Stimulated activated CD4-positive, alpha-beta T cell treated with anti-CD3 and anti-CD28 coated beads, Interleukin-12 subunit alpha, Interleukin-12 subunit beta, amount 100 ng/mL, for 48 hours (primary cell): ENCODE measurements around the gene NFE2L3.
"Not testable (repeated sequence)": the region's sequence is repeated elsewhere in the genome, so short reads cannot be mapped to it uniquely, and the experiment has no call there.

Experiments used
- DNase-seq, 3 donors: peaks; one replicate each; pipeline ENCODE4 v3.0.0-alpha.2; 2020; ENCODE audit warnings: low read depth in 2 of 3, low spot score in 1 of 3

NFE2L3 gene

GRCh38 chr7:26147030-26147429, 5.0 kb upstream of the NFE2L3 start:
- no peak for DNase-seq

GRCh38 chr7:26147646-26148306, 4.2 kb upstream of the NFE2L3 start:
- DNase-seq = not testable (repeated sequence)

DNA sequence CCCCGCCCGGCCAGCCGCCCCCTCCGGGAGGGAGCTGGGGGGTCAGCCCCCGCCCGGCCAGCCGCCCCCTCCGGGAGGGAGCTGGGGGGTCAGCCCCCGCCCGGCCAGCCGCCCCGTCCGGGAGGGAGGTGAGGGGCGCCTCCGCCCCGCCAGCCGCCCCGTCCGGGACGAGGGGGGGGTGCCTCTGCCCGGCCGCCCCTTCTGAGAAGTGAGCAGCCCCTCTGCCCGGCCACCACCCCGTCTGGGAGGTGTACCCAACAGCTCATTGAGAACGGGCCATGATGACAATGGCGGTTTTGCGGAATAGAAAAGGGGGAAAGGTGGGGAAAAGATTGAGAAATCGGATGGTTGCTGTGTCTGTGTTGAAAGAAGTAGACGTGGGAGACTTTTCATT, 3.7 kb upstream of the NFE2L3 start:
- not testable (repeated sequence) for DNase-seq

DNA sequence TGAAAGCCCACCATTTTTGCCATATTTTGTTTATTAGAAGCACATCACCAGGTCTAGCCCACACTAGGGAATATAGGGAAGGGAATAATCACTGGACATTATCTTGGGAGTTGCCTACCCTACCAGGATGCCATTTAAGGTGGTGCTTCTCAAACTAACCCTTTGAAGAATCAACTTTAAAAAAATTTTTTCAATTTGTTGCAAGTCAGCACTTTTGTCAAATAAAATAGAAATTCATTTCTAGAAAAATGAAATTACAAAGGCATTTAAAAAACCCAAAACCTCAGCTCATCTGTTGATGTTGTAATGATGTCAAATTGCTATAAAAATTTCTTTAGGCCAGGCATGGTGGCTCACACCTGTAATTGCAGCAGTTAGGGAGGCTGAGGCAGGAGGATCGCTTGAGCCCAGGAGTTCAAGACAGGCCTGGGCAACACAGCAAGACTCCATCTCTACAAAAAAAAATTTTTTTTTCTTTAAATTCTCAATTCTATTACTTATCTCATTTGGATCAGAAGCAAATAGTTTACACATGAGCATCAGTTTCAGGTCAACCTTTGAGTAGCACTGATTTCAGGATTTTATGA, 2.5 kb upstream of the NFE2L3 start:
- DNase-seq = no peak

DNA sequence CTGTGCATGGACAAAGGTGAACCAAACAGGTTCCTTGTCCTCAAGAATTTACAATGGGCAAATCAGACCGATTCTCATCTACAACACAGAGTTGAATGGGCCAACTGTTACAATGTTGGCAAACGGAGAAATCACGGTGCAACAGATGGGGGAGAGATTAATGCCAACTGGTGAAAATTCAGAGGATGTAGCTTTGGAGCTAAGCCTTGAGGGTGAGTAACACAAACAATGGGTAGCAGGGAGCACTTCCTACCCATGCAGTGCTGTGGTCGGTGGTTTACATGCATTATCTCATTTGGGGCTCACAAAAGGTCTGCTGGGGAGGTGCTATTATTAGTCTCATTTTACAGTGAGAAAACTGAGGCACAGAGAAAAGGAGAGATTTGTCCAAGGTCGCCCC, 902 bp upstream of the NFE2L3 start:
- no peak for DNase-seq

GRCh38 chr7:26151650-26151952, 397 bp upstream of the NFE2L3 start:
- no peak for DNase-seq

DNA sequence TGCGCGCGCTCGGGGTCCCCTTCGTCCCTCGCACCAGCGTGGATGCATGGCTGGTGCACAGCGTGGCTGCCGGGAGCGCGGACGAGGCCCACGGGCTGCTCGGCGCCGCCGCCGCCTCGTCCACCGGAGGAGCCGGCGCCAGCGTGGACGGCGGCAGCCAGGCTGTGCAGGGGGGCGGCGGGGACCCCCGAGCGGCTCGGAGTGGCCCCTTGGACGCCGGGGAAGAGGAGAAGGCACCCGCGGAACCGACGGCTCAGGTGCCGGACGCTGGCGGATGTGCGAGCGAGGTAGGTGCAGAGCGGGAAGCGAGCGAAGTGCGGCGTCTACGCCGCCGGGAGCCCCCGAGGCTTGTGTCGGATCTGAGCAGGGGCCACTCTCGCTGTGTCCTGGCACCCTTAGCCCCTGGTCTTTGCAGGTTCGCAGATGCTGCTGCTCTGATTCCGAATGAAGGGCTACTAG, 813 bp downstream of the NFE2L3 start:
- DNase-seq = peak in 1 of 3 donors; percentile 28

- peak in 1 of 3 donors; percentile 34 for DNase-seq
Observed at GRCh38 chr7:26153241-26153822, 1.3 kb downstream of the NFE2L3 start.

DNA sequence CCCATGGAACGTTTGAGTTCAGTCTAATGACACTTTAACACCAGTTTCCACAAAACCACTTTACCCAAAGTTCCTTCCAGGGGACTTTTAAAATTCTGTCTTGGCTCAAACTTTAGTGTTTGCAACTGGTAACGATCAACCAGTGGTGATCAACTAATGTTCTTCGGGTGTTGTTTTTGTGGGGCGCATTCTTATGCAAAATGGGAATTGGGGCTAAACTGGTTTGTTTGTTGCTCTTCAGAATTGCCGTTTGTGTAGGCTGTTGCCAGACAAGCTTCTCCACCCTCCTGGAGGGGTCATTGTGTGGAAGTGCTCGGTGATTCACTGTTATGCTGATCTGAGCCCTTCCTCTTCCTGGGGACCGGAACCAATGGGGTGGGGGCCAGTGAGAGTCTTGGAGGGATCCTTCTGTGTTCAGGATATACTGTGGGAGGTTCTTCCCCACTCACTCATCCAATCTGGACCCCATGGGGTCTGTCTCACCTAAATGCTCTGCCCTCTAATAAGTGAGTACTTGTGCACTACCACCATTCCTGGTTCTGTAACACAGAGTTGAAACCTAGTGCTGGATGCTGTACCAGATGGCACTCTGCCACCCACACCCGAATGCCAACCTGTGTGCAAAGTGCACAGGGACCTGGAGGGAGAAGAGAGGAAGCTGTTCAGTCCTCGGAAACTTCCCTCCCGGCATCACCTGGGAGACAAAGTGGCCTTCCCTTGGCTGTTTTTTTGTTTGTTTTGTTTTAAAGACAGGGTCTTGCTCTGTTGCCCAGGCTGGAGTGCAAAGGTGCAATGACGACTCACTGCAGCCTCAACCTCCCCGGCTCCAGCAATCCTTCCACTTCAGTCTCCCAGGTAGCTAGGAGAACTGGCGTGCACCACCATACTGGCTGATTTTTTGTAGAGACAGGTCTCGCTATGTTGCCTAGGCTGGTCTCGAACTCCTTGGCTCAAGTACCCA, 2.1 kb downstream of the NFE2L3 start:
- DNase-seq = peak in 1 of 3 donors; percentile 23

DNA sequence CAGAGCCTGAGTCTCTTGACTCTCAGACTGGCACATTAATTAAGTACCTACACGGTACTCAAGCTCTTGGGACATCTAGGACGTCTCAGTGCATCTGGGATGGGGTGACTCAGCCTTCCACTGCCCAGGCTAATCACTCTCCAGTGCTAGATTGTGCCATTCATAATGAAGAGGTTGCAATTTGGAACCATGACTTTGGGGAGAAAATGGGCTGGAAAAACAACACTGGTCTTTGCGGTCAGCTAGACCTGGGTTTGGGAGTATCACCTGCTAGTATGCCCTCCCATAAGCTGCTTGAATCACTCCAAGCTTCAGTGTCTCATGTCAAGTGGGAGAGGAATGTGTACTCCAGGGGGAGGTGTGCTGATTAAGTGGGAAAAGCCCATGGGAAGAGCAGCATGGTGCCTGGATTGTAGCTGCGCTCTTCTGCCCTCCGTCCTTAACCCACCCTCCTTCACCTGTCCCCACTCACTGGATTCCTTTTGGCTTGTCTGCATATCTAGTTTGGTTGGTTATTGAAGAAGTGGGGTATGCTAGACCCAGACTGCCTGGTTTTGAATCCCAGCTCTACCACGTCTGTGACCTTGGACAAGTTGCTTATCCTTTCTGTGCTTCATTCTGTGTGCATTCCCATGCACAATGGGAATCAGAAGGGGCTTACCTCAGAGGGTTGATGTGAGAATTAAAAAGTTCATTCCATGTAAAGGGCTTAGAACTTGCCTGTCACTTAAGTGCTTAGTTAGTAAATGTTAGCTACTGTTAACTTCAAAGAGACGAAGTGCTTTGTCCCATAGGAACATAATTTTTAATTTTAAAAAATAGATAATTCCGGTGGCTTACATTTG, 3.8 kb downstream of the NFE2L3 start:
- DNase-seq = no peak

- no peak for DNase-seq
Observed at GRCh38 chr7:26156451-26157420, 4.7 kb downstream of the NFE2L3 start.

DNA sequence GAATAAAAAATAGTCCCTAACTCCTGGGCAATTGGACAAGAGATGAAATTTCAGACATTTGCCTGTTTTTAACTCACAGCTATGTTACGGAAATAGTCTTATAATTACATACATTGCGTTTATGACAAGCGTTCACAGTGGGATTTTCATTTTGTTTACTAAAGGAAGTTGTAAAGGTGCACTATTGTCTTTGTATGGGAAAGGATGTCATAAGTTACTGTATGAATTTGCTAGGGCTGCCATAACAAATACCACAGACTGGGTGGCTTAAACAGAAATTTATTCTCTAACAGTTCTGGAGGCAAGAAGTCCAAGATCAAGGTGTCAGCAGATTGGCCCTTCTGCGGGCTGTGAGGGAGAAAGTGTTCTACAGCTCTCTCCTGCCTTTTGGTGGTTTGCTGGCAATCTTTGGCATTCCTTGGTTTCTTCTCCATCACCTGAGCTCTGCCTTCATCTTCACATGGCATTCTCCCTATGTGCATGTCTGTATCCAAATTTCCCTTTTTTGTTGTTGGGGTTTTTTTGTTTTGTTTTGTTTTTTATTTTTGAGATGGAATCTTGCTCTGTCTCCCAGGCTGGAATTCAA, 5.6 kb downstream of the NFE2L3 start:
- DNase-seq = no peak

- DNase-seq = no peak
Observed at GRCh38 chr7:26159243-26159642, 7.2 kb downstream of the NFE2L3 start.

DNA sequence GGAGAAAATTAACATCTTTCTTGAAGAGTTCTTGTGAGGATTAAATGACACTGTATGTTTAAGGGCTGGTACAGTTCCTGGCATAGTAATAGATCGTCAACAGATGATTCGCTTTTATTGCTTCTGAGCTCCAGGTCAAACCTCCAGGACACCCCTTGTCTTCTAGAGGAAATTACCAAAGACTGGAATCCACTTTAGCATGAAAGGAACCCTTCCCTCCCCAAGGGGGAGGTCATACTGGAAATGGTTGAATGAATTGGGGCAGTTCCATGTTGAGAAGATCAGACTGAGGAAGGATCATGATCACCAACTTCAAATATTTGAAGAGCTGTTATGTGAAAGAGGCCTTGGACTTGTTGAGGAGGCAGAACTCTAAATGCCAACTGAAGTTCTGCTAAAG, 8.9 kb downstream of the NFE2L3 start:
- no peak for DNase-seq

- no peak for DNase-seq
Observed at GRCh38 chr7:26162431-26162830, 10.4 kb downstream of the NFE2L3 start.

GRCh38 chr7:26163804-26164203, 11.8 kb downstream of the NFE2L3 start:
- DNase-seq = not testable (repeated sequence)

DNA sequence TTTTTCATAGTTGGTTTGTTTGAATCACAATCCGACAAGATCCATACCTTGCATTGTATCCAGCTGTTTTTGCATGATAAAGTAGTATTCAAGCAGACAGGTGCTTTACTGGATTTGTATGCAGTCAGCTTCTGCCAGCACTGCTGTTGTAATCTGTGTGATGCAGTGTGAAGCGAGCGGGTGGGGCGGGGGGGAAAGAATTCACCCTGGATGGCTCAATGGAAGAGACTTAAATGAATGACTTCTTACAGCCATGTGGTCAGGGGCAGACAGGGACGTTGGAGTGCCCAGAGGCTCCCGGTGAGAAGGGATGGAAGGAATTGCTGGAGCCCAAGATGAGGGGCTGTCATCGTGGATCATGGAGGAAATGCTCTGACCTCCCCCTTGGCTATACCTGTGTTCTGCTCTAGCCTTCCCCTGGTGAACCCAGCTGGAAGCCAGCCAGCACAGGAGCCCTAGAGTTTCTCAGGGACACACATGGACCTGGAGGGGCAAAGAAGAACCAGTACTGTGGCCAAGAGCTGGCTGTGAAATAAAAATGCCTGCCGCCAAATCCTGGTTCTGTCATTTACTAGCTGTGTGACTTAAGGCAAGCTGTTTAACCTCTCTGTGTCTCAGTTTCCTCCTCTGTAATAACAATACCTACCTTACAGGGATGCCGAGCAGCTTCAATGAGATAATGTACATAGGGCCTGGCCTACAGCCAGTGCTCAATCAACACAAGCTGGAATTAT, 14.1 kb downstream of the NFE2L3 start:
- no peak for DNase-seq

- DNase-seq = no peak
Observed at GRCh38 chr7:26166684-26167266, 14.8 kb downstream of the NFE2L3 start.
